Cardiac septum (tissue), 1 donor: ENCODE data around the gene DCP2. TPM values are rescaled to one million over a fixed set of nuclear protein-coding genes. Genes with fewer than 3 reads are reported as not detected.
"Not testable (repeated sequence)": the region's sequence is repeated elsewhere in the genome, so short reads cannot be mapped to it uniquely, and the experiment has no call there.

Source experiments
- DNase-seq: peaks from one replicate; pipeline ENCODE4 v3.0.0-alpha.2; 2020; ENCODE audit warnings: low spot score
- intact Hi-C: fragments of 100-400 bp; cut with DNase I; formaldehyde crosslinking; loops from one replicate; pipeline ENCODE4 v1.14.0; 2022
- long read RNA-seq: library from polyadenylated mRNA; unstranded; transcript quantifications from one replicate; pipeline ENCODE4 v2.0.0, GENCODE V29; 2021
- total RNA-seq: library from RNA; stranded (reverse); fragmentation: NEBNext Ultra II Directional; extraction: Animal tissue kit (Norgen Biotek cat#: 25700); gene quantifications from one replicate; pipeline ENCODE4 v1.2.1, GENCODE V29; 2021
- donor health status: DM: no; HTN: no; CAD: no.

Gene DCP2
- 21.8 TPM for total RNA-seq
- long read RNA-seq, full-length matches to known transcripts = 3 of 13 reads
- long read RNA-seq, partial matches to known transcripts = 2 of 13 reads
- long read RNA-seq, other reads (novel, unspliced or antisense) = 8 of 13 reads

- intact Hi-C loops = loop anchor here (1.0 kb wide), 1 partner anchor 55 kb away; no protein-coding TSS in a partner anchor
Measured at GRCh38 chr5:112976432-112977309, at the start of gene DCP2. Gene DCP2 (plus strand): TSS chr5:112976798. CDS start chr5:112976934, 136 bp downstream.

GRCh38 chr5:112929336-112930081, 47.1 kb upstream of the DCP2 start:
- DNase-seq = no peak
- intact Hi-C loops = no loop called here

More at GRCh38 chr5:112976432-112977309, at the start of gene DCP2:
- peak; percentile 97 for DNase-seq

GRCh38 chr5:112930082-112930344, 46.6 kb upstream of the DCP2 start:
- intact Hi-C loops = no loop called here
- DNase-seq = no peak

- no peak for DNase-seq
- intact Hi-C loops = no loop called here
Measured at GRCh38 chr5:112931473-112931872, 45.1 kb upstream of the DCP2 start.

- no peak for DNase-seq
- intact Hi-C loops = no loop called here
Measured at GRCh38 chr5:112933105-112933504, 43.5 kb upstream of the DCP2 start.

GRCh38 chr5:112933651-112934365, 42.8 kb upstream of the DCP2 start:
- DNase-seq = no peak
- intact Hi-C loops = no loop called here

- intact Hi-C loops = no loop called here
Measured at GRCh38 chr5:112934366-112934663, 42.3 kb upstream of the DCP2 start.

GRCh38 chr5:112935675-112936074, 40.9 kb upstream of the DCP2 start:
- DNase-seq = no peak
- intact Hi-C loops = no loop called here

More at GRCh38 chr5:112934366-112934663, 42.3 kb upstream of the DCP2 start:
- DNase-seq = no peak

- no peak for DNase-seq
- intact Hi-C loops = no loop called here
Measured at GRCh38 chr5:112938286-112938685, 38.3 kb upstream of the DCP2 start.

GRCh38 chr5:112940670-112941069, 35.9 kb upstream of the DCP2 start:
- no peak for DNase-seq

GRCh38 chr5:112948458-112948857, 28.1 kb upstream of the DCP2 start:
- DNase-seq = no peak
- intact Hi-C loops = no loop called here

More at GRCh38 chr5:112940670-112941069, 35.9 kb upstream of the DCP2 start:
- intact Hi-C loops = no loop called here

GRCh38 chr5:112951124-112951702, 25.4 kb upstream of the DCP2 start:
- intact Hi-C loops = no loop called here
- no peak for DNase-seq

GRCh38 chr5:112956606-112957005, 20.0 kb upstream of the DCP2 start:
- intact Hi-C loops = no loop called here
- no peak for DNase-seq

GRCh38 chr5:112957036-112957808, 19.4 kb upstream of the DCP2 start:
- intact Hi-C loops = no loop called here
- DNase-seq = no peak

- intact Hi-C loops = no loop called here
- DNase-seq = no peak
Measured at GRCh38 chr5:112958093-112959088, 18.2 kb upstream of the DCP2 start.

GRCh38 chr5:112959872-112960271, 16.7 kb upstream of the DCP2 start:
- DNase-seq, intact Hi-C loops: not testable (repeated sequence)

- DNase-seq = no peak
- intact Hi-C loops = no loop called here
Measured at GRCh38 chr5:112960315-112960714, 16.3 kb upstream of the DCP2 start.
